ENCODE measurements around the gene AFAP1L2. TPM values are rescaled to one million over a fixed set of nuclear protein-coding genes. Genes with fewer than 3 reads are reported as not detected.

AFAP1L2 gene
- total and polyA plus RNA-seq, 7 donors, result 0.75 to 3.6 (median 1.7) TPM

- H3K9me3 ChIP-seq, result no peaks in the 10 kb centered on the region
- H3K27me3 ChIP-seq (ENCODE audit: insufficient read depth in 3 of 3, low read length in 2 of 3), result no peaks in the 10 kb centered on the region
- no peaks in the 10 kb centered on the region for H3K36me3 ChIP-seq (ENCODE audit: insufficient read depth in 1 of 2, low read depth in 1 of 2)
- intact Hi-C loops (cut with DNase I), result loop anchor here (5.0 to 10.0 kb wide), 5 partner anchors 134 to 514 kb away; no protein-coding TSS in a partner anchor
- WGBS, 3 donors, result 94 to 98% (median 95%) methylated on average over 9 of the region's 9 CpGs
- H3K4me1 ChIP-seq, result peaks cover 4% of the 10 kb centered on the region
- no peak for DNase-seq
- TF ChIP-seq CTCF (IDR thresholded peaks at IDR 0.05), result no peak
- no peak overlapping the region for H3K27ac ChIP-seq
- no peak for ATAC-seq
- H3K4me3 ChIP-seq, result no peak overlapping the region
These were observed 103.1 kb downstream of the AFAP1L2 start for GRCh38 chr10:114301177-114301576.

GRCh38 chr10:114300036-114300645, 104.2 kb downstream of the AFAP1L2 start:
- no peaks in the 10 kb centered on the region for H3K36me3 ChIP-seq (ENCODE audit: insufficient read depth in 1 of 2, low read depth in 1 of 2)
- H3K27ac ChIP-seq, result no peak overlapping the region
- WGBS, 3 donors, result 90 to 96% (median 91%) methylated on average over 16 of the region's 16 CpGs
- intact Hi-C loops (cut with DNase I), result loop anchor here (5.0 to 10.0 kb wide), 5 partner anchors 135 to 515 kb away; no protein-coding TSS in a partner anchor
- DNase-seq (no peak), ATAC-seq (no peak)
- no peak for TF ChIP-seq CTCF (IDR thresholded peaks at IDR 0.05)
- H3K9me3 ChIP-seq, result peaks cover 7% of the 10 kb centered on the region
- no peak overlapping the region for H3K4me3 ChIP-seq
- H3K27me3 ChIP-seq (ENCODE audit: insufficient read depth in 3 of 3, low read length in 2 of 3), result no peaks in the 10 kb centered on the region
- peaks cover 4% of the 10 kb centered on the region for H3K4me1 ChIP-seq

DNA sequence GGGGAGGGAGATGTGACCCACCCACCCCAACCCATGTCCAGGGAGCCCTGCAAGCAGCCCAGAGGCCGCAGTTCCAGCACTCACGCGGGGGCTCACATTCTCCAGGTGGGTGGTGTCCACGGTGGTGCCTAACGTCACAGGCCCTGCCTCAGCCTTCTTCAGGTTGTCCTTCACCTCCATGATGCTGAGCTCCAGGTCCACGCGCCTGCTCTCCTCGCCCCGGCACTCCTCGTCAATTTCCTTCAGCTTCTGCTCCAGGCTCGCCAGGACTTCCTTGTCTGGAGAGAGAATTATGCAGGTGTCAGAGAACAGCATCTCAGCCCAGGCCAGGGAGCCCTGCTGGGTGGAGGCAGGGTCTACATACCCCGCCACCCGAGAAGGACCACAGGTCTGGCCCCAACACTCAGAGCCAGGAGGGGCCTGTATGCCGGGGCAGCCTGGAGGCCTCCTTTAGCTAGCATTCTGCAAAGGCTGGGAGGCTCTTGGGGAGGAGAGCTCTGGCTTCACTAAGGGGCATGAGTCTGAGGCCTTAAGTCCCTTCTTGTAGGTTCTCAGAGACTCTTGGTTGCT, 107.1 kb downstream of the AFAP1L2 start:
- Histone ChIP-seq H3K4me3 (no peak overlapping the region), H3K9me3 (peaks cover 9% of the 10 kb centered on the region), H3K36me3 (ENCODE audit: insufficient read depth in 1 of 2, low read depth in 1 of 2) (no peaks in the 10 kb centered on the region), H3K4me1 (no peaks in the 10 kb centered on the region), H3K27me3 (ENCODE audit: insufficient read depth in 3 of 3, low read length in 2 of 3) (no peaks in the 10 kb centered on the region), H3K27ac (no peak overlapping the region)
- DNase-seq (peak in 1 of 2 donors; percentile 42), ATAC-seq (no peak)
- no peak for TF ChIP-seq CTCF (IDR thresholded peaks at IDR 0.05)
- WGBS, 3 donors, result 97 to 98% (median 97%) methylated on average over 9 to 14 of the region's 14 CpGs
- intact Hi-C loops (cut with DNase I), result no loop called here

GRCh38 chr10:114295393-114295792, 108.9 kb downstream of the AFAP1L2 start:
- Histone ChIP-seq H3K27ac (no peak overlapping the region), H3K4me1 (no peaks in the 10 kb centered on the region), H3K27me3 (ENCODE audit: insufficient read depth in 3 of 3, low read length in 2 of 3) (no peaks in the 10 kb centered on the region), H3K9me3 (peaks cover 9% of the 10 kb centered on the region), H3K36me3 (ENCODE audit: insufficient read depth in 1 of 2, low read depth in 1 of 2) (no peaks in the 10 kb centered on the region), H3K4me3 (no peak overlapping the region)
- intact Hi-C loops (cut with DNase I), result no loop called here
- WGBS, 3 donors, result 0 to 59% (median 3%) methylated on average over 1 of the region's 1 CpG
- no peak for TF ChIP-seq CTCF (IDR thresholded peaks at IDR 0.05)
- DNase-seq, result no peak
- ATAC-seq, result no peak
